H1 (cell line): ENCODE measurements around the gene SPC24. TPM values are rescaled to one million over a fixed set of nuclear protein-coding genes. Genes with fewer than 3 reads are reported as not detected.

Experiments
- EZH2 ChIP-seq: fragments of 200-600 bp; sonication (generic); IDR thresholded peaks from 2 replicates; pipeline ENCODE4 v1.7.1; 2012; ENCODE audit warnings: low read depth, mild to moderate bottlenecking, moderate library complexity, low read length, inconsistent platforms; ENCODE audit not compliant: severe bottlenecking
- SAP30 ChIP-seq: fragments of 300-600 bp; sonication (generic); IDR thresholded peaks from 2 replicates; pipeline ENCODE4 v1.7.1; 2012; ENCODE audit warnings: low read length, moderate library complexity, mild to moderate bottlenecking, inconsistent platforms; ENCODE audit not compliant: insufficient read depth, insufficient replicate concordance
- SIN3A ChIP-seq, 2 experiments: IDR thresholded peaks in 1 of 2; conservative IDR thresholded peaks in 1 of 2; 2 replicates each; pipeline ENCODE4 v1.6.1; 2011 to 2012; ENCODE audit warnings: low read length in 2 of 2, improper control_type of control experiment in 1 of 2, low read depth in 1 of 2, mild to moderate bottlenecking in 1 of 2
- SP2 ChIP-seq: IDR thresholded peaks from 2 replicates; pipeline ENCODE4 v1.6.1; 2012; ENCODE audit warnings: mild to moderate bottlenecking, low read length, inconsistent platforms
- SP4 ChIP-seq: IDR thresholded peaks from 2 replicates; pipeline ENCODE4 v1.6.1; 2012; ENCODE audit warnings: low read length, inconsistent platforms
- TAF7 ChIP-seq: optimal IDR thresholded peaks from 2 replicates; pipeline ENCODE3; 2011; ENCODE audit warnings: low read depth, mild to moderate bottlenecking, inconsistent platforms, low read length, moderate library complexity, borderline replicate concordance
- TCF12 ChIP-seq: IDR thresholded peaks from 2 replicates; pipeline ENCODE4 v1.6.1; 2011; ENCODE audit warnings: low read depth, mild to moderate bottlenecking, low read length
- TEAD4 ChIP-seq: IDR thresholded peaks from 2 replicates; pipeline ENCODE4 v1.6.1; 2012; ENCODE audit warnings: low read depth, low read length, inconsistent platforms, mixed read lengths
- polyA plus RNA-seq, 7 experiments: library from polyadenylated mRNA; depleted of rRNA in 3 of 7; stranded (reverse) in 5 of 7; unstranded in 2 of 7; fragments of >200 nt in 5 of 7; fragments of 200-250 nt in 2 of 7; gene quantifications; 1 replicate in 5 of 7; 2 replicates in 1 of 7; 4 replicates in 1 of 7; pipeline versions ENCODE4 v1.2.1 to v1.2.3, GENCODE V29; 2011 to 2013; ENCODE audit warnings: missing spikeins in 2 of 7, mixed read lengths in 2 of 7
- total RNA-seq: library from RNA; stranded (reverse); fragmentation: NEBNext Ultra II Directional; extraction: Animal tissue kit (Norgen Biotek cat#: 25700); gene quantifications from 2 replicates; pipeline ENCODE4 v1.2.1, GENCODE V29; 2021
- TF ChIP-seq, protein P1 (sequence below): fragments of 300-600 bp; sonication (generic); IDR thresholded peaks from 2 replicates; pipeline ENCODE4 v1.7.1; 2012; ENCODE audit warnings: low read length, moderate library complexity, mild to moderate bottlenecking, inconsistent platforms; ENCODE audit not compliant: insufficient replicate concordance

SPC24 gene
- total and polyA plus RNA-seq, 2 of the 8 experiments (the other 6 are each of a cell fraction or from before 2014, with no cell fraction given), result 17.7 to 42.4 TPM

GRCh38 chr19:11204943-11205349 lies 49.4 kb upstream of the SPC24 start (continued):
- TF ChIP-seq, protein P1, sequence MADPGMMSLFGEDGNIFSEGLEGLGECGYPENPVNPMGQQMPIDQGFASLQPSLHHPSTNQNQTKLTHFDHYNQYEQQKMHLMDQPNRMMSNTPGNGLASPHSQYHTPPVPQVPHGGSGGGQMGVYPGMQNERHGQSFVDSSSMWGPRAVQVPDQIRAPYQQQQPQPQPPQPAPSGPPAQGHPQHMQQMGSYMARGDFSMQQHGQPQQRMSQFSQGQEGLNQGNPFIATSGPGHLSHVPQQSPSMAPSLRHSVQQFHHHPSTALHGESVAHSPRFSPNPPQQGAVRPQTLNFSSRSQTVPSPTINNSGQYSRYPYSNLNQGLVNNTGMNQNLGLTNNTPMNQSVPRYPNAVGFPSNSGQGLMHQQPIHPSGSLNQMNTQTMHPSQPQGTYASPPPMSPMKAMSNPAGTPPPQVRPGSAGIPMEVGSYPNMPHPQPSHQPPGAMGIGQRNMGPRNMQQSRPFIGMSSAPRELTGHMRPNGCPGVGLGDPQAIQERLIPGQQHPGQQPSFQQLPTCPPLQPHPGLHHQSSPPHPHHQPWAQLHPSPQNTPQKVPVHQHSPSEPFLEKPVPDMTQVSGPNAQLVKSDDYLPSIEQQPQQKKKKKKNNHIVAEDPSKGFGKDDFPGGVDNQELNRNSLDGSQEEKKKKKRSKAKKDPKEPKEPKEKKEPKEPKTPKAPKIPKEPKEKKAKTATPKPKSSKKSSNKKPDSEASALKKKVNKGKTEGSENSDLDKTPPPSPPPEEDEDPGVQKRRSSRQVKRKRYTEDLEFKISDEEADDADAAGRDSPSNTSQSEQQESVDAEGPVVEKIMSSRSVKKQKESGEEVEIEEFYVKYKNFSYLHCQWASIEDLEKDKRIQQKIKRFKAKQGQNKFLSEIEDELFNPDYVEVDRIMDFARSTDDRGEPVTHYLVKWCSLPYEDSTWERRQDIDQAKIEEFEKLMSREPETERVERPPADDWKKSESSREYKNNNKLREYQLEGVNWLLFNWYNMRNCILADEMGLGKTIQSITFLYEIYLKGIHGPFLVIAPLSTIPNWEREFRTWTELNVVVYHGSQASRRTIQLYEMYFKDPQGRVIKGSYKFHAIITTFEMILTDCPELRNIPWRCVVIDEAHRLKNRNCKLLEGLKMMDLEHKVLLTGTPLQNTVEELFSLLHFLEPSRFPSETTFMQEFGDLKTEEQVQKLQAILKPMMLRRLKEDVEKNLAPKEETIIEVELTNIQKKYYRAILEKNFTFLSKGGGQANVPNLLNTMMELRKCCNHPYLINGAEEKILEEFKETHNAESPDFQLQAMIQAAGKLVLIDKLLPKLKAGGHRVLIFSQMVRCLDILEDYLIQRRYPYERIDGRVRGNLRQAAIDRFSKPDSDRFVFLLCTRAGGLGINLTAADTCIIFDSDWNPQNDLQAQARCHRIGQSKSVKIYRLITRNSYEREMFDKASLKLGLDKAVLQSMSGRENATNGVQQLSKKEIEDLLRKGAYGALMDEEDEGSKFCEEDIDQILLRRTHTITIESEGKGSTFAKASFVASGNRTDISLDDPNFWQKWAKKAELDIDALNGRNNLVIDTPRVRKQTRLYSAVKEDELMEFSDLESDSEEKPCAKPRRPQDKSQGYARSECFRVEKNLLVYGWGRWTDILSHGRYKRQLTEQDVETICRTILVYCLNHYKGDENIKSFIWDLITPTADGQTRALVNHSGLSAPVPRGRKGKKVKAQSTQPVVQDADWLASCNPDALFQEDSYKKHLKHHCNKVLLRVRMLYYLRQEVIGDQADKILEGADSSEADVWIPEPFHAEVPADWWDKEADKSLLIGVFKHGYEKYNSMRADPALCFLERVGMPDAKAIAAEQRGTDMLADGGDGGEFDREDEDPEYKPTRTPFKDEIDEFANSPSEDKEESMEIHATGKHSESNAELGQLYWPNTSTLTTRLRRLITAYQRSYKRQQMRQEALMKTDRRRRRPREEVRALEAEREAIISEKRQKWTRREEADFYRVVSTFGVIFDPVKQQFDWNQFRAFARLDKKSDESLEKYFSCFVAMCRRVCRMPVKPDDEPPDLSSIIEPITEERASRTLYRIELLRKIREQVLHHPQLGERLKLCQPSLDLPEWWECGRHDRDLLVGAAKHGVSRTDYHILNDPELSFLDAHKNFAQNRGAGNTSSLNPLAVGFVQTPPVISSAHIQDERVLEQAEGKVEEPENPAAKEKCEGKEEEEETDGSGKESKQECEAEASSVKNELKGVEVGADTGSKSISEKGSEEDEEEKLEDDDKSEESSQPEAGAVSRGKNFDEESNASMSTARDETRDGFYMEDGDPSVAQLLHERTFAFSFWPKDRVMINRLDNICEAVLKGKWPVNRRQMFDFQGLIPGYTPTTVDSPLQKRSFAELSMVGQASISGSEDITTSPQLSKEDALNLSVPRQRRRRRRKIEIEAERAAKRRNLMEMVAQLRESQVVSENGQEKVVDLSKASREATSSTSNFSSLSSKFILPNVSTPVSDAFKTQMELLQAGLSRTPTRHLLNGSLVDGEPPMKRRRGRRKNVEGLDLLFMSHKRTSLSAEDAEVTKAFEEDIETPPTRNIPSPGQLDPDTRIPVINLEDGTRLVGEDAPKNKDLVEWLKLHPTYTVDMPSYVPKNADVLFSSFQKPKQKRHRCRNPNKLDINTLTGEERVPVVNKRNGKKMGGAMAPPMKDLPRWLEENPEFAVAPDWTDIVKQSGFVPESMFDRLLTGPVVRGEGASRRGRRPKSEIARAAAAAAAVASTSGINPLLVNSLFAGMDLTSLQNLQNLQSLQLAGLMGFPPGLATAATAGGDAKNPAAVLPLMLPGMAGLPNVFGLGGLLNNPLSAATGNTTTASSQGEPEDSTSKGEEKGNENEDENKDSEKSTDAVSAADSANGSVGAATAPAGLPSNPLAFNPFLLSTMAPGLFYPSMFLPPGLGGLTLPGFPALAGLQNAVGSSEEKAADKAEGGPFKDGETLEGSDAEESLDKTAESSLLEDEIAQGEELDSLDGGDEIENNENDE, result no peak
- TF ChIP-seq SP4 (no peak), SIN3A (conservative IDR thresholded peaks at IDR 0.05 in 1 of 2, IDR thresholded peaks at IDR 0.05 in 1 of 2; ENCODE audit: low read depth in 1 of 2, low read length in 2 of 2) (no peak), TCF12 (no peak), SAP30 (no peak), SP2 (no peak), TAF7 (no peak), EZH2 (no peak), TEAD4 (no peak)
